ENCODE results near the gene HLA-B. TPM values are rescaled to one million over a fixed set of nuclear protein-coding genes. Genes with fewer than 3 reads are reported as not detected.
A peak's percentile ranks its signal among the peaks of the same experiment; 100 is the strongest.

Gene HLA-B
- total RNA-seq, 1 experiment from 2014 or later: 55.4 TPM

DNA sequence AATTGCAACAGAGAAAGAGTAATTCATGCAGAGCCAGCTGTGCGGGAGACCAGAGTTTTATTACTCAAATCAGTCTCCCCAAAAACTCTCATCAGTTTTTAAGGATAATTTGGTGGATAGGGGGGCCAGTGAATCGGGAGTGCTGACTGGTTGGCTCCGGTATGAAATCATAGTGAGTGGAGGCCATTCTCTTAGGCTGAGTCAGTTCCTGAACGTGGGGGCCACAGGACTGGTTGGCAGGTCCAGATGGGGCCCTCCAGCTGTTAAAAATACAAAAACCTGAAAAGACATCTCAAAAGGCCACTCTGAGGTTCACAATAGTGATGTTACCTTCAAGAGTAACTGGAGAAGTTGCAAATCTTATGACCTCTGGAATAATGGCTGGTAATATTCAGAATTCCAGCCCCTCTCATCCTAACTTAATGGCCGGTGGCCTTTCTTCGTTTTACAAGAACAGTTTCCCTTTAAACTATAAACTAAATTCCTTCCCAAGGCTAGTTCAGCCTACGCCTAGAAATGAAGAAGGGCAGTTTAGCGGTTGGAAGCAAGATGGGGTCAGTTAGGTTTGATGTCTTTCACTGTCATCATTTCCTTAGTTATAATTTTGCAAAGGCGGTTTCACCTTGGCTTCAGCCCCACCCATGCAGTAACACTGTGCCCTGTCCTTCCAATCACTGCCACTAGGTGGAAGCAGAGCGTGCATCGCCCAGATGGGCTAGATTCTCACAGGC lies 39.6 kb upstream of the HLA-B start:
- BruUV-seq (replicated peaks): no TSS peak

DNA sequence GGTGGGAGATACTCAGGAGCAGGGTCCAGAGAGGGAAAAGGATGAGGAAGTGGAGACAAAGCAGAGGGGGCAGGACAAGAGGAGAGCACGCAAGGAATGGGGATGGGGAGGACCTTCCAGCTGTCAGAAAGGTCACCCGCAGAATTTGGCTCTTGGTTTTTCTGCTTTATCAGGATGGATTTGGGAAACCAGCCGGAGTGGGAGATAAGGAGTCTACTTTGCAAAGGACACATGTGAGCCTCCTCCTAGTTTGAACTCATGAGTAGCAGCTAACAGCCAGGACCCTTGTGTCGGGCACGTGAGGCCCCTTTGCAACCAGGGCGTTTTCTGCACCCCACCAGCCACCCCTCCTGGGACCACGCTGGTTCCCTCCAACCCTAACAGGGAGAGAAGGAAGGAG lies 38.9 kb upstream of the HLA-B start:
- no TSS peak for BruUV-seq (replicated peaks)
- Histone ChIP-seq H3K9me2 (replicated peaks; ENCODE audit: low read length) (no peaks in the 10 kb centered on the region), H3K27ac (ENCODE audit: low read length) (no peak overlapping the region), H3K79me2 (ENCODE audit: low read length) (peaks cover 15% of the 10 kb centered on the region; the same call in 1 of the 2 replicates), H3K4me1 (ENCODE audit: insufficient read depth, low read length) (peaks cover 15% of the 10 kb centered on the region), H3F3A (ENCODE audit: low read length, unreplicated experiment) (no peaks in the 10 kb centered on the region), H3K4me3 (ENCODE audit: low read length) (no peak overlapping the region), H3K36me3 (ENCODE audit: low read depth, low read length) (no peaks in the 10 kb centered on the region), H3K27me3 (ENCODE audit: low read length) (no peaks in the 10 kb centered on the region), H3K9ac (ENCODE audit: low read length) (no peak overlapping the region), H2AFZ (ENCODE audit: low read length) (no peak overlapping the region), H3K9me3 (ENCODE audit: low read length) (no peaks in the 10 kb centered on the region), H4K20me1 (ENCODE audit: low read length) (no peaks in the 10 kb centered on the region), H3K4me2 (ENCODE audit: low read length) (no peak overlapping the region)
- intact Hi-C loops (cut with micrococcal nuclease): no loop called here
- DNase-seq (no peak), ATAC-seq (no peak)
- ChIA-PET POLR2A (ENCODE audit: unreplicated experiment) (no interaction called here), CTCF (no interaction called here)
- TF ChIP-seq EZH2 (IDR thresholded peaks at IDR 0.05; ENCODE audit: low read length, unreplicated experiment) (no peak), CTCF (conservative IDR thresholded peaks at IDR 0.05; ENCODE audit: low read depth, low read length) (no peak), EZH2phosphoT487 (IDR thresholded peaks at IDR 0.05; ENCODE audit: borderline replicate concordance, low read length) (no peak)

More for the DNA sequence above, 39.6 kb upstream of the HLA-B start:
- no peak for TF ChIP-seq EZH2 (IDR thresholded peaks at IDR 0.05; ENCODE audit: low read length, unreplicated experiment)
- peak; percentile 80 for TF ChIP-seq CTCF (conservative IDR thresholded peaks at IDR 0.05; ENCODE audit: low read depth, low read length)
- Histone ChIP-seq H3K4me3 (ENCODE audit: low read length) (no peak overlapping the region), H3K9ac (ENCODE audit: low read length) (no peak overlapping the region), H3K79me2 (ENCODE audit: low read length) (peaks cover 23% of the 10 kb centered on the region), H3K4me2 (ENCODE audit: low read length) (peak overlapping the region; percentile 66; the same call in 1 of the 2 replicates), H3F3A (ENCODE audit: low read length, unreplicated experiment) (no peaks in the 10 kb centered on the region), H3K27ac (ENCODE audit: low read length) (no peak overlapping the region), H3K4me1 (ENCODE audit: insufficient read depth, low read length) (peaks cover 20% of the 10 kb centered on the region), H3K9me3 (ENCODE audit: low read length) (no peaks in the 10 kb centered on the region), H3K36me3 (ENCODE audit: low read depth, low read length) (no peaks in the 10 kb centered on the region), H3K9me2 (replicated peaks; ENCODE audit: low read length) (no peaks in the 10 kb centered on the region), H2AFZ (ENCODE audit: low read length) (no peak overlapping the region), H3K27me3 (ENCODE audit: low read length) (no peaks in the 10 kb centered on the region), H4K20me1 (ENCODE audit: low read length) (no peaks in the 10 kb centered on the region)
- ATAC-seq (peak; percentile 25), DNase-seq (peak; percentile 93)
- ChIA-PET CTCF (interaction anchor here (0.5 to 1.8 kb wide), 2 partner anchors 46 to 224 kb away, joined by 4 to 8 read pairs; no protein-coding TSS in a partner anchor), POLR2A (ENCODE audit: unreplicated experiment) (interaction anchor here (0.5 kb wide), 1 partner anchor 51 kb away, joined by 3 read pairs; no protein-coding TSS in a partner anchor)
- intact Hi-C loops (cut with micrococcal nuclease): loop anchor here (1.0 kb wide), 1 partner anchor 45 kb away; no protein-coding TSS in a partner anchor

GRCh38 chr6:31394381-31394780 lies 37.4 kb upstream of the HLA-B start:
- Histone ChIP-seq H3K27ac (ENCODE audit: low read length) (no peak overlapping the region), H4K20me1 (ENCODE audit: low read length) (no peaks in the 10 kb centered on the region), H3K36me3 (ENCODE audit: low read depth, low read length) (no peaks in the 10 kb centered on the region), H3K4me1 (ENCODE audit: insufficient read depth, low read length) (peaks cover 14% of the 10 kb centered on the region), H3K4me3 (ENCODE audit: low read length) (no peak overlapping the region), H3K9me2 (replicated peaks; ENCODE audit: low read length) (no peaks in the 10 kb centered on the region), H3F3A (ENCODE audit: low read length, unreplicated experiment) (no peaks in the 10 kb centered on the region), H3K4me2 (ENCODE audit: low read length) (no peak overlapping the region), H3K27me3 (ENCODE audit: low read length) (no peaks in the 10 kb centered on the region), H3K9me3 (ENCODE audit: low read length) (no peaks in the 10 kb centered on the region), H3K9ac (ENCODE audit: low read length) (no peak overlapping the region), H3K79me2 (ENCODE audit: low read length) (0 out of 2 replicates have a peak, but pooled peaks cover 6% of the 10 kb centered on the region), H2AFZ (ENCODE audit: low read length) (no peak overlapping the region)
- no TSS peak for BruUV-seq (replicated peaks)
- ChIA-PET POLR2A (ENCODE audit: unreplicated experiment) (no interaction called here), CTCF (no interaction called here)
- TF ChIP-seq EZH2phosphoT487 (IDR thresholded peaks at IDR 0.05; ENCODE audit: borderline replicate concordance, low read length): no peak
- no peak for TF ChIP-seq EZH2 (IDR thresholded peaks at IDR 0.05; ENCODE audit: low read length, unreplicated experiment)
- DNase-seq (no peak), ATAC-seq (no peak)
- intact Hi-C loops (cut with micrococcal nuclease): no loop called here

All from PC-3 (cell line).